H1 (cell line): ENCODE measurements around the gene BCHE. TPM values are rescaled to one million over a fixed set of nuclear protein-coding genes. Genes with fewer than 3 reads are reported as not detected.

Source experiments
- CTCF ChIA-PET: fragments of 300-600 bp; sonication (Branson Sonifier 250); formaldehyde crosslinking; loops from one replicate; lab custom pipeline; 2021; ENCODE audit not compliant: partially characterized antibody; lab: Charles Lee
- POLR2A ChIA-PET: fragments of 300-600 bp; sonication (Branson Sonifier 250); formaldehyde crosslinking; loops from one replicate; lab custom pipeline; 2021; ENCODE audit warnings: inconsistent platforms; ENCODE audit not compliant: partially characterized antibody; lab: Charles Lee
- DNase-seq, 2 experiments: peaks; one replicate each; pipeline versions ENCODE4 v3.0.0 to v3.0.0-alpha.2; 2010 to 2022; ENCODE audit warnings: low spot score in 2 of 2, low read depth in 1 of 2, mixed read lengths in 1 of 2
- FAIRE-seq: peaks from 2 replicates; lab custom pipeline; 2011; peaks lifted over from hg19 to GRCh38; lab: Jason Lieb, UNC
- H2AFZ ChIP-seq: 2 replicates; pipeline ENCODE4 v1.8.1; 2012; ENCODE audit warnings: low read length, inconsistent platforms
- H2AK5ac ChIP-seq: 2 replicates; pipeline ENCODE4 v1.6.1; 2013; ENCODE audit warnings: low read depth, low read length
- H2BK120ac ChIP-seq: replicated peaks from 2 replicates; pipeline ENCODE3; 2013; ENCODE audit warnings: low read depth, low read length, inconsistent platforms
- H2BK12ac ChIP-seq: 2 replicates; pipeline ENCODE4 v1.6.1; 2013; ENCODE audit warnings: low read depth, low read length
- H2BK15ac ChIP-seq: 2 replicates; pipeline ENCODE4 v1.6.1; 2013; ENCODE audit warnings: low read length
- H2BK20ac ChIP-seq: 2 replicates; pipeline ENCODE4 v1.6.1; 2013; ENCODE audit warnings: low read length
- H2BK5ac ChIP-seq: 2 replicates; pipeline ENCODE4 v1.6.1; 2013; ENCODE audit warnings: low read depth, low read length
- H3K14ac ChIP-seq: 2 replicates; pipeline ENCODE4 v1.6.1; 2013; ENCODE audit warnings: inconsistent platforms; ENCODE audit not compliant: insufficient read length
- H3K18ac ChIP-seq: 2 replicates; pipeline ENCODE4 v1.6.1; 2013; ENCODE audit warnings: low read length; ENCODE audit errors: extremely low read depth
- H3K23ac ChIP-seq: 2 replicates; pipeline ENCODE4 v1.6.1; 2013; ENCODE audit warnings: inconsistent platforms; ENCODE audit not compliant: insufficient read length
- H3K23me2 ChIP-seq: 2 replicates; pipeline ENCODE4 v1.6.1; 2013; ENCODE audit warnings: low read depth, low read length
- H3K27ac ChIP-seq: 2 replicates; pipeline ENCODE4 v1.6.1; 2011; ENCODE audit warnings: low read depth, low read length, inconsistent platforms
- H3K27me3 ChIP-seq, 4 experiments: replicated peaks in 1 of 4; 1 replicate in 1 of 4; 2 replicates in 3 of 4; pipeline versions ENCODE4 v1.6.1 to v1.8.1; 2011 to 2013; ENCODE audit warnings: low read length in 3 of 4, mild to moderate bottlenecking in 3 of 4, inconsistent platforms in 2 of 4, mixed read lengths in 2 of 4, moderate library complexity in 1 of 4; ENCODE audit not compliant: control insufficient read depth in 3 of 4, insufficient read depth in 3 of 4; ENCODE audit errors: extremely low read depth in 1 of 4
- H3K36me3 ChIP-seq, 4 experiments: 2 replicates each; pipeline versions ENCODE4 v1.6.1 to v1.8.1; 2011 to 2013; ENCODE audit warnings: mild to moderate bottlenecking in 4 of 4, low read length in 3 of 4, moderate library complexity in 2 of 4, control low read depth in 1 of 4, inconsistent platforms in 1 of 4; ENCODE audit not compliant: insufficient read depth in 4 of 4, control insufficient read depth in 2 of 4
- H3K4ac ChIP-seq: replicated peaks from 2 replicates; pipeline ENCODE3; 2013; ENCODE audit warnings: low read length, low read depth, mixed read lengths, inconsistent platforms; ENCODE audit not compliant: insufficient read length
- H3K4me1 ChIP-seq, 4 experiments: replicated peaks in 1 of 4; 1 replicate in 1 of 4; 2 replicates in 3 of 4; pipeline versions ENCODE4 v1.6.1 to v1.8.1; 2011 to 2013; ENCODE audit warnings: low read length in 3 of 4, inconsistent platforms in 2 of 4, mixed read lengths in 1 of 4; ENCODE audit not compliant: insufficient read depth in 4 of 4, control insufficient read depth in 3 of 4
- H3K4me2 ChIP-seq, 2 experiments: 2 replicates each; pipeline versions ENCODE4 v1.6.1 to v1.8.1; 2011 to 2013; ENCODE audit warnings: low read depth in 2 of 2, low read length in 2 of 2, control low read depth in 1 of 2, inconsistent platforms in 1 of 2, mild to moderate bottlenecking in 1 of 2; ENCODE audit not compliant: insufficient read depth in 1 of 2
- H3K4me3 ChIP-seq, 4 experiments: fragments of 200-600, 300-600 bp in 1 of 4; sonication (generic), shearing (Covaris generic), sonication (Bioruptor Twin) in 1 of 4; 2 replicates each; pipeline versions ENCODE4 v1.5.1 to v1.8.1; 2011 to 2016; ENCODE audit warnings: low read length in 4 of 4, low read depth in 3 of 4, control low read depth in 2 of 4, inconsistent platforms in 2 of 4, mild to moderate bottlenecking in 2 of 4, mixed read lengths in 1 of 4, moderate library complexity in 1 of 4; ENCODE audit not compliant: insufficient read depth in 2 of 4; ENCODE audit errors: extremely low read depth in 1 of 4
- H3K56ac ChIP-seq: replicated peaks from 2 replicates; pipeline ENCODE3; 2013; ENCODE audit warnings: low read depth, mild to moderate bottlenecking, mixed read lengths, low read length, inconsistent platforms; ENCODE audit not compliant: insufficient read length
- H3K79me1 ChIP-seq: 2 replicates; pipeline ENCODE4 v1.6.1; 2013; ENCODE audit warnings: low read depth, low read length, control low read depth
- H3K79me2 ChIP-seq, 2 experiments: 2 replicates each; pipeline versions ENCODE4 v1.6.1 to v1.8.1; 2012 to 2013; ENCODE audit warnings: low read length in 2 of 2, mild to moderate bottlenecking in 2 of 2, inconsistent platforms in 1 of 2; ENCODE audit not compliant: insufficient read depth in 2 of 2, control insufficient read depth in 1 of 2
- H3K9ac ChIP-seq, 4 experiments: replicated peaks in 1 of 4; 1 replicate in 1 of 4; 2 replicates in 3 of 4; pipeline versions ENCODE4 v1.6.1 to v1.8.1; 2011 to 2013; ENCODE audit warnings: low read depth in 3 of 4, low read length in 3 of 4, control low read depth in 2 of 4, mild to moderate bottlenecking in 2 of 4, moderate library complexity in 2 of 4, inconsistent platforms in 1 of 4; ENCODE audit errors: extremely low read depth in 1 of 4
- H3K9me3 ChIP-seq, 2 experiments: 2 replicates each; pipeline versions ENCODE4 v1.6.1 to v1.8.1; 2012 to 2013; ENCODE audit warnings: mild to moderate bottlenecking in 2 of 2, moderate library complexity in 2 of 2, control low read depth in 1 of 2, inconsistent platforms in 1 of 2, low read depth in 1 of 2, low read length in 1 of 2, mixed read lengths in 1 of 2; ENCODE audit not compliant: insufficient read depth in 2 of 2
- H4K20me1 ChIP-seq, 2 experiments: replicated peaks in 1 of 2; 2 replicates each; pipeline versions ENCODE3 to v1.8.1; 2011 to 2013; ENCODE audit warnings: inconsistent platforms in 2 of 2, low read length in 2 of 2, mild to moderate bottlenecking in 1 of 2; ENCODE audit not compliant: insufficient read depth in 2 of 2, control insufficient read depth in 1 of 2
- H4K5ac ChIP-seq: 2 replicates; pipeline ENCODE4 v1.6.1; 2013; ENCODE audit warnings: low read length, low read depth, mixed read lengths, inconsistent platforms; ENCODE audit not compliant: insufficient read length
- H4K8ac ChIP-seq: 2 replicates; pipeline ENCODE4 v1.8.0; 2013; ENCODE audit warnings: mild to moderate bottlenecking, moderate library complexity, low read length, inconsistent platforms; ENCODE audit not compliant: insufficient read depth; ENCODE audit errors: extremely low read depth
- H4K91ac ChIP-seq: replicated peaks from 2 replicates; pipeline ENCODE3; 2013; ENCODE audit warnings: low read length, mixed read lengths, inconsistent platforms; ENCODE audit not compliant: insufficient read length
- ASH2L ChIP-seq: fragments of 200-600, 300-600 bp; sonication (generic); IDR thresholded peaks from one replicate; pipeline ENCODE4 v1.7.1; 2017; ENCODE audit warnings: low read length
- BACH1 ChIP-seq: IDR thresholded peaks from 2 replicates; pipeline ENCODE4 v1.6.1; 2012; ENCODE audit warnings: low read length, improper control_type of control experiment
- CHD1 ChIP-seq: IDR thresholded peaks from 2 replicates; pipeline ENCODE4 v1.6.1; 2012; ENCODE audit warnings: low read depth, low read length, improper control_type of control experiment
- CTBP2 ChIP-seq: IDR thresholded peaks from 2 replicates; pipeline ENCODE4 v1.7.0; 2011; ENCODE audit warnings: borderline replicate concordance, mild to moderate bottlenecking, moderate library complexity, mixed read lengths, low read length; ENCODE audit not compliant: insufficient read depth, insufficient read length
- KDM1A ChIP-seq: fragments of 200-600, 300-600 bp; sonication (generic); IDR thresholded peaks from 2 replicates; pipeline ENCODE4 v1.7.1; 2016; ENCODE audit warnings: mild to moderate bottlenecking, low read length, borderline replicate concordance
- KDM4A ChIP-seq: IDR thresholded peaks from one replicate; pipeline ENCODE4 v1.7.1; 2012; ENCODE audit warnings: low read depth, mild to moderate bottlenecking, moderate library complexity, low read length, inconsistent platforms; ENCODE audit not compliant: severe bottlenecking
- POLR2AphosphoS5 ChIP-seq: IDR thresholded peaks from 2 replicates; pipeline ENCODE4 v1.6.1; 2011; ENCODE audit warnings: low read depth, low read length
- RAD21 ChIP-seq, 2 experiments: IDR thresholded peaks in 1 of 2; conservative IDR thresholded peaks in 1 of 2; 2 replicates each; pipeline ENCODE4 v1.6.1; 2011; ENCODE audit warnings: low read depth in 2 of 2, low read length in 2 of 2, improper control_type of control experiment in 1 of 2, inconsistent platforms in 1 of 2, mild to moderate bottlenecking in 1 of 2, moderate library complexity in 1 of 2
- RXRA ChIP-seq: IDR thresholded peaks from 2 replicates; pipeline ENCODE4 v1.6.1; 2011; ENCODE audit warnings: low read depth, mild to moderate bottlenecking, low read length, moderate library complexity; ENCODE audit not compliant: insufficient read depth
- SIX5 ChIP-seq: IDR thresholded peaks from 2 replicates; pipeline ENCODE4 v1.6.1; 2011; ENCODE audit warnings: mild to moderate bottlenecking, low read depth, low read length
- TCF12 ChIP-seq: IDR thresholded peaks from 2 replicates; pipeline ENCODE4 v1.6.1; 2011; ENCODE audit warnings: low read depth, mild to moderate bottlenecking, low read length
- TEAD4 ChIP-seq: IDR thresholded peaks from 2 replicates; pipeline ENCODE4 v1.6.1; 2012; ENCODE audit warnings: low read depth, low read length, inconsistent platforms, mixed read lengths
- whole genome bisulfite sequencing, 2 experiments: shearing (Covaris generic) in 1 of 2; methylation state at CpG; one replicate each; pipeline versions ENCODE4 v1.1.6 to v1.1.7; 2013 to 2015; ENCODE audit warnings: low lambda C conversion rate in 2 of 2, mixed read lengths in 2 of 2, inconsistent platforms in 1 of 2, low coverage in 1 of 2, missing lambda C conversion rate in 1 of 2; ENCODE audit not compliant: insufficient replicate concordance in 2 of 2, insufficient coverage in 1 of 2, insufficient read length in 1 of 2; ENCODE audit errors: extremely low coverage in 1 of 2, missing lambda C conversion rate in 1 of 2; 5-methylcytosine and 5-hydroxymethylcytosine counted together
- polyA plus RNA-seq, 7 experiments: library from polyadenylated mRNA; depleted of rRNA in 3 of 7; stranded (reverse) in 5 of 7; unstranded in 2 of 7; fragments of >200 nt in 5 of 7; fragments of 200-250 nt in 2 of 7; gene quantifications; 1 replicate in 5 of 7; 2 replicates in 1 of 7; 4 replicates in 1 of 7; pipeline versions ENCODE4 v1.2.1 to v1.2.3, GENCODE V29; 2011 to 2013; ENCODE audit warnings: missing spikeins in 2 of 7, mixed read lengths in 2 of 7
- total RNA-seq: library from RNA; stranded (reverse); fragmentation: NEBNext Ultra II Directional; extraction: Animal tissue kit (Norgen Biotek cat#: 25700); gene quantifications from 2 replicates; pipeline ENCODE4 v1.2.1, GENCODE V29; 2021

BCHE gene
- total and polyA plus RNA-seq, 2 of the 8 experiments (the other 6 are each of a cell fraction or from before 2014, with no cell fraction given), result 0.56 to 1.9 TPM

GRCh38 chr3:165805946-165806561, 31.2 kb downstream of the BCHE start:
- H2AFZ ChIP-seq, result no peak overlapping the region
- no peaks in the 10 kb centered on the region for H3K36me3 ChIP-seq
- H3K4ac ChIP-seq, result no peak overlapping the region
- ChIA-PET POLR2A (no interaction called here), CTCF (no interaction called here)
- no peaks in the 10 kb centered on the region for H3K79me2 ChIP-seq
- H4K20me1 ChIP-seq, result no peaks in the 10 kb centered on the region
- H3K27ac ChIP-seq, result no peak overlapping the region
- no peak for FAIRE-seq
- no peak overlapping the region for H4K5ac ChIP-seq
- H3K4me3 ChIP-seq, result no peak overlapping the region
- no peaks in the 10 kb centered on the region for H3K9me3 ChIP-seq
- no peak overlapping the region for H4K8ac ChIP-seq
- no peaks in the 10 kb centered on the region for H3K79me1 ChIP-seq
- no peak overlapping the region for H3K14ac ChIP-seq
- no peak overlapping the region for H2BK120ac ChIP-seq
- TF ChIP-seq BACH1, result no peak
- TF ChIP-seq ASH2L, result no peak
- TF ChIP-seq RXRA, result no peak
- TF ChIP-seq KDM1A, result no peak
- no peak for TF ChIP-seq KDM4A
- TF ChIP-seq RAD21 (IDR thresholded peaks at IDR 0.05 in 1 of 2, conservative IDR thresholded peaks at IDR 0.05 in 1 of 2; ENCODE audit: low read depth in 2 of 2, low read length in 2 of 2), result no peak
- no peak for TF ChIP-seq CTBP2
- TF ChIP-seq CHD1, result no peak
- TF ChIP-seq SIX5, result no peak
- no peak for TF ChIP-seq TCF12
- TF ChIP-seq TEAD4, result no peak
- no peak for TF ChIP-seq POLR2AphosphoS5
- H3K23ac ChIP-seq, result no peak overlapping the region
- no peak overlapping the region for H2BK12ac ChIP-seq
- no peak overlapping the region for H2BK20ac ChIP-seq
- no peak overlapping the region for H3K9ac ChIP-seq
- no peak overlapping the region for H2BK5ac ChIP-seq
- H3K18ac ChIP-seq, result no peak overlapping the region
- no peak overlapping the region for H2AK5ac ChIP-seq
- H3K4me1 ChIP-seq, result no peaks in the 10 kb centered on the region
- no peaks in the 10 kb centered on the region for H3K27me3 ChIP-seq
- 88% methylated on average over 5 of the region's 5 CpGs; no CpG with 5 or more reads in 1 of the 2 experiments for WGBS, 2 experiments
- DNase-seq, result no peak
- H4K91ac ChIP-seq, result no peak overlapping the region
- no peak overlapping the region for H3K56ac ChIP-seq
- H2BK15ac ChIP-seq, result no peak overlapping the region
- H3K4me2 ChIP-seq, result no peak overlapping the region
- H3K23me2 ChIP-seq, result no peaks in the 10 kb centered on the region
